Osteocyte (in vitro differentiated cells): ENCODE data around the gene CORO2A. TPM values are rescaled to one million over a fixed set of nuclear protein-coding genes. Genes with fewer than 3 reads are reported as not detected.
"Not testable (repeated sequence)": the region's sequence is repeated elsewhere in the genome, so short reads cannot be mapped to it uniquely, and the experiment has no call there.

Source experiments
- DNase-seq: peaks from one replicate; pipeline ENCODE4 v3.0.0; 2021; ENCODE audit warnings: mixed read lengths; ENCODE audit not compliant: unreplicated experiment; ENCODE audit errors: extremely low spot score
- H3K27ac Mint-ChIP-seq: one replicate; pipeline ENCODE4 v1.8.0; 2021; ENCODE audit warnings: mild to moderate bottlenecking, mixed read lengths; ENCODE audit not compliant: unreplicated experiment
- H3K27me3 Mint-ChIP-seq: one replicate; pipeline ENCODE4 v1.8.0; 2021; ENCODE audit warnings: mixed read lengths; ENCODE audit not compliant: unreplicated experiment
- H3K36me3 Mint-ChIP-seq: one replicate; pipeline ENCODE4 v1.8.0; 2021; ENCODE audit warnings: mixed read lengths; ENCODE audit not compliant: unreplicated experiment
- H3K4me1 Mint-ChIP-seq: one replicate; pipeline ENCODE4 v1.8.0; 2021; ENCODE audit warnings: mixed read lengths; ENCODE audit not compliant: unreplicated experiment
- H3K4me3 Mint-ChIP-seq: one replicate; pipeline ENCODE4 v1.8.0; 2021; ENCODE audit warnings: mild to moderate bottlenecking, moderate library complexity, mixed read lengths; ENCODE audit not compliant: unreplicated experiment
- H3K9me3 Mint-ChIP-seq: one replicate; pipeline ENCODE4 v1.8.0; 2021; ENCODE audit warnings: mixed read lengths; ENCODE audit not compliant: unreplicated experiment
- CTCF ChIP-seq: fragments of 200-600 bp; sonication (generic); IDR thresholded peaks from 2 replicates; pipeline ENCODE4 v1.5.0; 2021; ENCODE audit warnings: antibody characterized with exemption, mild to moderate bottlenecking, moderate library complexity
- total RNA-seq: library from RNA; stranded (reverse); gene quantifications from 2 replicates; pipeline ENCODE4 v1.2.1, GENCODE V29; 2021

The CORO2A gene
- total RNA-seq, 1 donor from 2014 or later, result 1.8 TPM

- Mint-ChIP-seq H3K27ac (no peak overlapping the region), H3K4me3 (no peak overlapping the region), H3K36me3 (no peaks in the 10 kb centered on the region), H3K27me3 (no peaks in the 10 kb centered on the region), H3K9me3 (no peaks in the 10 kb centered on the region), H3K4me1 (no peaks in the 10 kb centered on the region)
- no peak for TF ChIP-seq CTCF
- DNase-seq, result no peak
These were observed 59.4 kb downstream of the CORO2A start for GRCh38 chr9:98132806-98133631.

GRCh38 chr9:98132158-98132557 is 60.3 kb downstream of the CORO2A start:
- no peaks in the 10 kb centered on the region for H3K36me3 Mint-ChIP-seq
- no peaks in the 10 kb centered on the region for H3K4me1 Mint-ChIP-seq
- DNase-seq, result no peak
- no peak for TF ChIP-seq CTCF
- H3K27ac Mint-ChIP-seq, result no peak overlapping the region
- no peaks in the 10 kb centered on the region for H3K27me3 Mint-ChIP-seq
- H3K9me3 Mint-ChIP-seq, result no peaks in the 10 kb centered on the region
- H3K4me3 Mint-ChIP-seq, result no peak overlapping the region

GRCh38 chr9:98130576-98131228 is 61.7 kb downstream of the CORO2A start:
- DNase-seq, result no peak
- H3K4me3 Mint-ChIP-seq, result no peak overlapping the region
- no peak overlapping the region for H3K27ac Mint-ChIP-seq
- no peak for TF ChIP-seq CTCF
- no peaks in the 10 kb centered on the region for H3K9me3 Mint-ChIP-seq
- H3K36me3 Mint-ChIP-seq, result no peaks in the 10 kb centered on the region
- H3K27me3 Mint-ChIP-seq, result no peaks in the 10 kb centered on the region
- no peaks in the 10 kb centered on the region for H3K4me1 Mint-ChIP-seq

GRCh38 chr9:98130060-98130459 is 62.4 kb downstream of the CORO2A start:
- not testable (repeated sequence) for H3K36me3 Mint-ChIP-seq, DNase-seq, H3K27me3 Mint-ChIP-seq, H3K4me1 Mint-ChIP-seq, H3K27ac Mint-ChIP-seq, H3K9me3 Mint-ChIP-seq, H3K4me3 Mint-ChIP-seq

GRCh38 chr9:98129451-98129881 is 63.0 kb downstream of the CORO2A start:
- Mint-ChIP-seq H3K9me3 (no peaks in the 10 kb centered on the region), H3K4me1 (no peaks in the 10 kb centered on the region), H3K4me3 (no peak overlapping the region), H3K36me3 (no peaks in the 10 kb centered on the region), H3K27ac (no peak overlapping the region), H3K27me3 (no peaks in the 10 kb centered on the region)
- no peak for TF ChIP-seq CTCF
- no peak for DNase-seq
